Left cardiac atrium (tissue), 4 donors: ENCODE results near the gene SNORC. TPM values are rescaled to one million over a fixed set of nuclear protein-coding genes. Genes with fewer than 3 reads are reported as not detected.

Source experiments
- ATAC-seq, 2 donors: fragments of 200-7000 bp; cut with Tn5 transposase; one replicate each; pipeline ENCODE4 v1.9.1; 2020; ENCODE audit warnings: mild to moderate bottlenecking in 2 of 2, moderate library complexity in 2 of 2
- DNase-seq: peaks from one replicate; pipeline ENCODE4 v3.0.0-alpha.2; 2020
- intact Hi-C, 2 donors: fragments of 100-400 bp; cut with DNase I; formaldehyde crosslinking; loops; one replicate each; pipeline versions ENCODE4 v1.14.1 to v1.15.1; 2022 to 2023
- total RNA-seq, 2 donors: library from RNA; stranded (reverse); fragmentation: NEBNext Ultra II Directional; extraction: Animal tissue kit (Norgen Biotek cat#: 25700); gene quantifications; one replicate each; pipeline ENCODE4 v1.2.1, GENCODE V29; 2021
- donor health status: DM: no; HTN: yes; CAD: no.
- donor health status: DM: no; HTN: yes; CAD: no; lungs with severe emphysema.
- donor health status: DM: yes; HTN: yes; CAD: no.
- donor health status: Dilated cardiomyopathy.

SNORC gene
- total RNA-seq, 2 donors from 2014 or later, result 0.77 to 1.2 TPM

GRCh38 chr2:232889876-232890401, 19.9 kb downstream of the SNORC start:
- DNase-seq (no peak), ATAC-seq (no peak)
- intact Hi-C loops, result no loop called here

GRCh38 chr2:232890536-232890895, 20.5 kb downstream of the SNORC start:
- intact Hi-C loops, result no loop called here
- DNase-seq (peak; percentile 16), ATAC-seq (no peak)

- intact Hi-C loops, result no loop called here
- peak; percentile 57 to 63 for ATAC-seq
- DNase-seq, result no peak
Measured at GRCh38 chr2:232890896-232891601, 21.0 kb downstream of the SNORC start.

GRCh38 chr2:232891621-232892071, 21.6 kb downstream of the SNORC start:
- ATAC-seq (no peak), DNase-seq (no peak)
- intact Hi-C loops, result no loop called here

- DNase-seq (no peak), ATAC-seq (no peak)
- intact Hi-C loops, result no loop called here
Measured at GRCh38 chr2:232892221-232892620, 22.2 kb downstream of the SNORC start.

GRCh38 chr2:232892843-232893242, 22.8 kb downstream of the SNORC start:
- ATAC-seq (no peak), DNase-seq (no peak)
- intact Hi-C loops, result no loop called here

GRCh38 chr2:232893834-232894233, 23.8 kb downstream of the SNORC start:
- ATAC-seq (no peak), DNase-seq (no peak)
- intact Hi-C loops, result no loop called here

- intact Hi-C loops, result no loop called here
- no peak for DNase-seq
Measured at GRCh38 chr2:232894251-232894650, 24.2 kb downstream of the SNORC start.

GRCh38 chr2:232894746-232895145, 24.7 kb downstream of the SNORC start:
- intact Hi-C loops, result no loop called here
- DNase-seq, result no peak
- ATAC-seq, result no peak

More at GRCh38 chr2:232894251-232894650, 24.2 kb downstream of the SNORC start:
- no peak for ATAC-seq

- no peak for DNase-seq
- no peak for ATAC-seq
- intact Hi-C loops, result no loop called here
Measured at GRCh38 chr2:232896111-232896510, 26.0 kb downstream of the SNORC start.

- no peak for ATAC-seq
- intact Hi-C loops, result no loop called here
- DNase-seq, result no peak
Measured at GRCh38 chr2:232896720-232897597, 26.9 kb downstream of the SNORC start.

- intact Hi-C loops, result no loop called here
- no peak for ATAC-seq
- no peak for DNase-seq
Measured at GRCh38 chr2:232897598-232898408, 27.7 kb downstream of the SNORC start.

- ATAC-seq (peak; percentile 51 to 71), DNase-seq (no peak)
- intact Hi-C loops, result no loop called here
Measured at GRCh38 chr2:232898592-232899543, 28.8 kb downstream of the SNORC start.

GRCh38 chr2:232900811-232901735, 31.0 kb downstream of the SNORC start:
- DNase-seq, result no peak
- intact Hi-C loops, result no loop called here
- ATAC-seq, result no peak

- ATAC-seq (peak in 1 of 2 donors; percentile 75), DNase-seq (peak; percentile 43)
- intact Hi-C loops, result no loop called here
Measured at GRCh38 chr2:232901736-232902578, 31.9 kb downstream of the SNORC start.

- intact Hi-C loops, result no loop called here
- ATAC-seq (no peak), DNase-seq (no peak)
Measured at GRCh38 chr2:232903989-232904388, 33.9 kb downstream of the SNORC start.
